HepG2 (cell line): ENCODE results near the gene RTP4.

Experiments used
- BHLHE40 ChIP-seq: IDR thresholded peaks from 2 replicates; pipeline ENCODE4 v1.6.1; 2011; ENCODE audit warnings: low read length, improper control_type of control experiment
- PHF20 ChIP-seq: sonication (generic); formaldehyde crosslinking; IDR thresholded peaks from 2 replicates; pipeline ENCODE4 v1.5.0; 2020; ENCODE audit warnings: mild to moderate bottlenecking, missing genetic modification reagents
- SP1 ChIP-seq, 2 experiments: fragments of 450-650 bp in 1 of 2; sonication (generic) in 1 of 2; formaldehyde crosslinking in 1 of 2; IDR thresholded peaks; 2 replicates each; pipeline versions ENCODE4 v1.4.0 to v1.6.1; 2016 to 2020; ENCODE audit warnings: missing genetic modification reagents in 1 of 2
- ZNF263 ChIP-seq: sonication (generic); formaldehyde crosslinking; IDR thresholded peaks from 2 replicates; pipeline ENCODE4 v1.4.0; 2020; ENCODE audit warnings: missing genetic modification reagents
- TF ChIP-seq, protein P1 (sequence below): IDR thresholded peaks from 2 replicates; pipeline ENCODE4 v1.6.1; 2016; ENCODE audit warnings: low read depth, borderline replicate concordance
- TF ChIP-seq, protein P2 (sequence below): sonication (generic); formaldehyde crosslinking; IDR thresholded peaks from 2 replicates; pipeline ENCODE4 v1.5.0; 2020; ENCODE audit warnings: mild to moderate bottlenecking, missing genetic modification reagents, moderate library complexity
- TF ChIP-seq, protein P3 (sequence below): sonication (generic); formaldehyde crosslinking; IDR thresholded peaks from 2 replicates; pipeline ENCODE4 v1.5.0; 2020; ENCODE audit warnings: mild to moderate bottlenecking, missing genetic modification reagents

DNA sequence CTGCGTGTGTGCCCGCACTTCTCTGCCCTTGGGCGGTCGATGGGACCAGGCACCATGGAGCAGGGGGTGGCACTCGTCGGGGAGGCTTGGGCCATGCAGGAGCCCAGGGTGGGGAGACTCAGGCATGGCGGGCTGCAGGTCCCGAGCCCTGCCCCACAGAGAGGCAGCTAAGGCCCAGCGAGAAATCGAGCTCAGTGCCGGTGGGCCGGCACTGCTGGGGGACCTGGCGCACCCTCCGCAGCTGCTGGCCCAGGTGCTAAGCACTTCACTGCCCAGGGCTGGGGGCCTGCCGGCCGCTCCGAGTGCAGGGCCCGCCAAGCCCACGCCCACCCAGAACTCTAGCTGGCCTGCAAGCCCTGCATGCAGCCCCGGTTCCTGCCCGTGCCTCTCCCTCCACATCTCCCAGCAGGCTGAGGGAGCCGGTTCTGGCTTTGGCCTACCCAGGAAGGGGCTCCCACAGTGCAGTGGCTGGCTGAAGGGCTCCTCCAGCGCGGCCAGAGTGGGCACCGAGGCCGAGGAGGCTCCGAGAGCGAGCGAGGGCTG lies 553 bp upstream of the RTP4 start:
- TF ChIP-seq PHF20 (CRISPR knock-in tag) (no peak), SP1 (IDR thresholded peaks at IDR 0.05) (no peak), SP1 (CRISPR knock-in tag; IDR thresholded peaks at IDR 0.05) (no peak), BHLHE40 (no peak), ZNF263 (CRISPR knock-in tag) (no peak)
- TF ChIP-seq, protein P1, sequence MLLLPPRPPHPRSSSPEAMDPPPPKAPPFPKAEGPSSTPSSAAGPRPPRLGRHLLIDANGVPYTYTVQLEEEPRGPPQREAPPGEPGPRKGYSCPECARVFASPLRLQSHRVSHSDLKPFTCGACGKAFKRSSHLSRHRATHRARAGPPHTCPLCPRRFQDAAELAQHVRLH (CRISPR knock-in tag): no peak
- TF ChIP-seq, protein P2, sequence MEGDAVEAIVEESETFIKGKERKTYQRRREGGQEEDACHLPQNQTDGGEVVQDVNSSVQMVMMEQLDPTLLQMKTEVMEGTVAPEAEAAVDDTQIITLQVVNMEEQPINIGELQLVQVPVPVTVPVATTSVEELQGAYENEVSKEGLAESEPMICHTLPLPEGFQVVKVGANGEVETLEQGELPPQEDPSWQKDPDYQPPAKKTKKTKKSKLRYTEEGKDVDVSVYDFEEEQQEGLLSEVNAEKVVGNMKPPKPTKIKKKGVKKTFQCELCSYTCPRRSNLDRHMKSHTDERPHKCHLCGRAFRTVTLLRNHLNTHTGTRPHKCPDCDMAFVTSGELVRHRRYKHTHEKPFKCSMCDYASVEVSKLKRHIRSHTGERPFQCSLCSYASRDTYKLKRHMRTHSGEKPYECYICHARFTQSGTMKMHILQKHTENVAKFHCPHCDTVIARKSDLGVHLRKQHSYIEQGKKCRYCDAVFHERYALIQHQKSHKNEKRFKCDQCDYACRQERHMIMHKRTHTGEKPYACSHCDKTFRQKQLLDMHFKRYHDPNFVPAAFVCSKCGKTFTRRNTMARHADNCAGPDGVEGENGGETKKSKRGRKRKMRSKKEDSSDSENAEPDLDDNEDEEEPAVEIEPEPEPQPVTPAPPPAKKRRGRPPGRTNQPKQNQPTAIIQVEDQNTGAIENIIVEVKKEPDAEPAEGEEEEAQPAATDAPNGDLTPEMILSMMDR (CRISPR knock-in tag): no peak
- TF ChIP-seq, protein P3, sequence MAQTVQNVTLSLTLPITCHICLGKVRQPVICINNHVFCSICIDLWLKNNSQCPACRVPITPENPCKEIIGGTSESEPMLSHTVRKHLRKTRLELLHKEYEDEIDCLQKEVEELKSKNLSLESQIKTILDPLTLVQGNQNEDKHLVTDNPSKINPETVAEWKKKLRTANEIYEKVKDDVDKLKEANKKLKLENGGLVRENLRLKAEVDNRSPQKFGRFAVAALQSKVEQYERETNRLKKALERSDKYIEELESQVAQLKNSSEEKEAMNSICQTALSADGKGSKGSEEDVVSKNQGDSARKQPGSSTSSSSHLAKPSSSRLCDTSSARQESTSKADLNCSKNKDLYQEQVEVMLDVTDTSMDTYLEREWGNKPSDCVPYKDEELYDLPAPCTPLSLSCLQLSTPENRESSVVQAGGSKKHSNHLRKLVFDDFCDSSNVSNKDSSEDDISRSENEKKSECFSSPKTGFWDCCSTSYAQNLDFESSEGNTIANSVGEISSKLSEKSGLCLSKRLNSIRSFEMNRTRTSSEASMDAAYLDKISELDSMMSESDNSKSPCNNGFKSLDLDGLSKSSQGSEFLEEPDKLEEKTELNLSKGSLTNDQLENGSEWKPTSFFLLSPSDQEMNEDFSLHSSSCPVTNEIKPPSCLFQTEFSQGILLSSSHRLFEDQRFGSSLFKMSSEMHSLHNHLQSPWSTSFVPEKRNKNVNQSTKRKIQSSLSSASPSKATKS (CRISPR knock-in tag): no peak
